ENCODE measurements around the gene CCNL2. TPM values are rescaled to one million over a fixed set of nuclear protein-coding genes. Genes with fewer than 3 reads are reported as not detected.
A peak's percentile ranks its signal among the peaks of the same experiment; 100 is the strongest.

CCNL2 gene
- total and polyA plus RNA-seq, 2 of the 13 experiments (the other 11 are each of a cell fraction or from before 2014, with no cell fraction given) = 105 to 340 TPM

DNA sequence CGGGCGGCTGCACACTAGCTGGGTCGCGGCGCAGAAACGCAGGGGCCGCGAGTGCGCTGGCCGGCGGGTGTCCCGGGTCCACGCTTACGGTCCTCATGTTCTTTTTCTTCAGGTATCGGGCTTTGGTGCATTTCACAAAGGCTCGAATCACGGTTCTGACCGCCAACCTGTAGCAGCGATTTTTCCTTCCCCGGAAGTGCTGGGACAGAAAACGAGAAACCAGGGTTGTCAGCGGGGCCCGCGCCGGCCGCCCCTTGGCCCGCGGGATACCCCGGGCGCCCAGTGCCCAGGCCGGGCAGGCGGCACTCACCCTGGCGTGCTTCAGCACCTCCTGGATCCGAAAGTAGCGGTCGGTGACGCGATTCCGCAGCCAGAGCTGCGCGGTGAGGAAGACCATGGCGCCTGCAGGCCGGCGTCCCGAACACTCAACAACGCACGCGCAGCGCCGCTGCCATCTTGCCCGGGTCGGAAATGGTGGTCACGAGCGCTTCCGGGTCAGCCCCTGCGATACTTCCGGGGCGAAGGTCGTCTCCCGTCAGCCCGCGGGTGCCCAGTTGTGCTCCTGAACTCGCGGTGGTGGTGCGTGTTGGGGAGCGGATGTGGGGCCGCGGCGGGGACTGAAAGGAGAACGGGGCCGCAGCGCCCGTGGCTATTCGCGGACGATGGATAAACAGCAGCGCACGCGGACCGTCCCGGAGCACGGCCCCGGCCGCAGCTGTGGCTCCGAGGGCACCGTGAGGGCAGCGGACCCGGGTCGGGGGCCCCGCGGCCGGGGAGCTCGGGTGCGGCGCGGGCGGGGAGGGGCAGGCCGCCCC lies 7.9 kb upstream of the CCNL2 start, which contains the start of gene MRPL20 (continued):
- no peak for TF ChIP-seq KLF13 (CRISPR knock-in tag; IDR thresholded peaks at IDR 0.05)
- TF ChIP-seq KAT8 (CRISPR knock-in tag; IDR thresholded peaks at IDR 0.05) = peak; percentile 99
- TF ChIP-seq ISL2 (CRISPR knock-in tag; IDR thresholded peaks at IDR 0.05) = no peak
- TF ChIP-seq ZNF83 (CRISPR knock-in tag; IDR thresholded peaks at IDR 0.05; ENCODE audit: borderline replicate concordance) = no peak
- no peak for TF ChIP-seq TAF15 (IDR thresholded peaks at IDR 0.05; ENCODE audit: low read depth, low read length, poor library complexity, severe bottlenecking)
- TF ChIP-seq KLF6 (CRISPR knock-in tag; IDR thresholded peaks at IDR 0.05) = peak; percentile 83; the same call in 1 of the 2 replicates
- TF ChIP-seq ZNF740 (CRISPR knock-in tag; IDR thresholded peaks at IDR 0.05) = 0 out of 2 replicates have a peak, but pooled peaks have one; percentile 9
- TF ChIP-seq ZKSCAN8 (CRISPR knock-in tag; IDR thresholded peaks at IDR 0.05; ENCODE audit: borderline replicate concordance) = no peak
- no peak; the same call in none of the 2 replicates for TF ChIP-seq ZNF724P (CRISPR knock-in tag; IDR thresholded peaks at IDR 0.05; ENCODE audit: borderline replicate concordance)
- no peak; the same call in none of the 2 replicates for TF ChIP-seq ZZZ3 (CRISPR knock-in tag; IDR thresholded peaks at IDR 0.05; ENCODE audit: borderline replicate concordance)
- peak; percentile 90 for TF ChIP-seq SAFB2 (CRISPR knock-in tag; IDR thresholded peaks at IDR 0.05; ENCODE audit: borderline replicate concordance, low read depth)
- no peak for TF ChIP-seq ZNF615 (CRISPR knock-in tag; IDR thresholded peaks at IDR 0.05; ENCODE audit: borderline replicate concordance)
- TF ChIP-seq ZNF574 (CRISPR knock-in tag; IDR thresholded peaks at IDR 0.05) = peak; percentile 96
- TF ChIP-seq SP1 (IDR thresholded peaks at IDR 0.05) = no peak
- no peak for TF ChIP-seq SP1 (CRISPR knock-in tag; IDR thresholded peaks at IDR 0.05)
- TF ChIP-seq GPN1 (CRISPR knock-in tag; IDR thresholded peaks at IDR 0.05; ENCODE audit: borderline replicate concordance) = 0 out of 2 replicates have a peak, but pooled peaks have one; percentile 88
- no peak for TF ChIP-seq ZNF337 (CRISPR knock-in tag; IDR thresholded peaks at IDR 0.05; ENCODE audit: borderline replicate concordance, low read depth)
- TF ChIP-seq RERE (CRISPR knock-in tag; IDR thresholded peaks at IDR 0.05; ENCODE audit: low read depth) = peak; percentile 65; the same call in 1 of the 2 replicates
- TF ChIP-seq ZNF839 (CRISPR knock-in tag; IDR thresholded peaks at IDR 0.05; ENCODE audit: borderline replicate concordance) = peak; percentile 82; the same call in 1 of the 2 replicates
- no peak for TF ChIP-seq EZH2 (conservative IDR thresholded peaks at IDR 0.05; ENCODE audit: low read depth, low read length)
- TF ChIP-seq ZNF207 (IDR thresholded peaks at IDR 0.05; ENCODE audit: borderline replicate concordance) = no peak
- peak; percentile 88 for TF ChIP-seq ZNF430 (CRISPR knock-in tag; IDR thresholded peaks at IDR 0.05)
